Activated T-helper 1 cell treated with anti-CD3 and anti-CD28 coated beads, Interleukin-12 subunit alpha, Interleukin-12 subunit beta, Interleukin-2, Interleukin-4 antibody, amounts not matched to agents 30 ng/mL and 10 ng/mL and 1 ng/mL, durations not matched to agents 14 hours and 24 hours and 36 hours (primary cell): Measurements from ENCODE around the gene SORBS1. TPM values are rescaled to one million over a fixed set of nuclear protein-coding genes. Genes with fewer than 3 reads are reported as not detected.

Source experiments
- DNase-seq: peaks from one replicate; pipeline ENCODE4 v3.0.0; 2021; ENCODE audit warnings: low spot score
- H3K27ac Mint-ChIP-seq: one replicate; pipeline ENCODE4 v1.8.0; 2021; ENCODE audit warnings: mild to moderate bottlenecking, mixed read lengths
- H3K27me3 Mint-ChIP-seq: one replicate; pipeline ENCODE4 v1.8.0; 2022; ENCODE audit warnings: mild to moderate bottlenecking, moderate library complexity, mixed read lengths; ENCODE audit not compliant: insufficient read depth
- H3K36me3 Mint-ChIP-seq: one replicate; pipeline ENCODE4 v1.8.0; 2021; ENCODE audit warnings: low read depth, mixed read lengths
- H3K4me1 Mint-ChIP-seq: one replicate; pipeline ENCODE4 v1.8.0; 2021; ENCODE audit warnings: low read depth, mixed read lengths
- H3K4me3 Mint-ChIP-seq: one replicate; pipeline ENCODE4 v1.8.0; 2021; ENCODE audit warnings: mild to moderate bottlenecking, moderate library complexity, mixed read lengths
- H3K9me3 Mint-ChIP-seq: one replicate; pipeline ENCODE4 v1.8.0; 2021; ENCODE audit warnings: mixed read lengths
- intact Hi-C: fragments of 100-400 bp; cut with micrococcal nuclease; formaldehyde crosslinking; loops from one replicate; pipeline ENCODE4 v1.15.1; 2024
- total RNA-seq: library from RNA; stranded (reverse); gene quantifications from 2 replicates; pipeline ENCODE4 v1.2.3, GENCODE V29; 2022

The SORBS1 gene
- total RNA-seq, 1 donor from 2014 or later = 0.73 TPM

GRCh38 chr10:95265572-95265971 is 295.6 kb downstream of the SORBS1 start:
- no peak overlapping the region for H3K4me3 Mint-ChIP-seq
- no peak for DNase-seq
- no peaks in the 10 kb centered on the region for H3K9me3 Mint-ChIP-seq
- peaks cover 4% of the 10 kb centered on the region for H3K27me3 Mint-ChIP-seq
- intact Hi-C loops = no loop called here
- H3K4me1 Mint-ChIP-seq = no peaks in the 10 kb centered on the region
- no peak overlapping the region for H3K27ac Mint-ChIP-seq
- H3K36me3 Mint-ChIP-seq = peaks cover 4% of the 10 kb centered on the region

GRCh38 chr10:95264227-95265051 is 296.7 kb downstream of the SORBS1 start:
- Mint-ChIP-seq H3K27ac (no peak overlapping the region), H3K9me3 (no peaks in the 10 kb centered on the region), H3K4me1 (no peaks in the 10 kb centered on the region), H3K36me3 (peaks cover 4% of the 10 kb centered on the region), H3K27me3 (peaks cover 4% of the 10 kb centered on the region), H3K4me3 (no peak overlapping the region)
- intact Hi-C loops = no loop called here
- DNase-seq = no peak

GRCh38 chr10:95263864-95264226 is 297.3 kb downstream of the SORBS1 start:
- Mint-ChIP-seq H3K27me3 (peaks cover 3% of the 10 kb centered on the region), H3K36me3 (peaks cover 4% of the 10 kb centered on the region), H3K4me1 (no peaks in the 10 kb centered on the region), H3K4me3 (no peak overlapping the region), H3K27ac (no peak overlapping the region), H3K9me3 (no peaks in the 10 kb centered on the region)
- intact Hi-C loops = no loop called here
- no peak for DNase-seq

- no peak for DNase-seq
- no peaks in the 10 kb centered on the region for H3K9me3 Mint-ChIP-seq
- H3K36me3 Mint-ChIP-seq = peaks cover 4% of the 10 kb centered on the region
- peaks cover 2% of the 10 kb centered on the region for H3K27me3 Mint-ChIP-seq
- no peaks in the 10 kb centered on the region for H3K4me1 Mint-ChIP-seq
- H3K27ac Mint-ChIP-seq = no peak overlapping the region
- no peak overlapping the region for H3K4me3 Mint-ChIP-seq
- intact Hi-C loops = no loop called here
These were observed 298.2 kb downstream of the SORBS1 start for GRCh38 chr10:95262763-95263518.

GRCh38 chr10:95261926-95262325 is 299.2 kb downstream of the SORBS1 start:
- no peak for DNase-seq
- H3K9me3 Mint-ChIP-seq = no peaks in the 10 kb centered on the region
- H3K27ac Mint-ChIP-seq = no peak overlapping the region
- H3K36me3 Mint-ChIP-seq = peaks cover 4% of the 10 kb centered on the region
- no peak overlapping the region for H3K4me3 Mint-ChIP-seq
- no peaks in the 10 kb centered on the region for H3K4me1 Mint-ChIP-seq
- peaks cover 2% of the 10 kb centered on the region for H3K27me3 Mint-ChIP-seq
- intact Hi-C loops = no loop called here

Other genes starting within 250 kb of the SORBS1 start
- 122 and 127 TPM in 2 replicates for gene ALDH18A1, start 95.3 kb upstream of the SORBS1 start, total RNA-seq
- gene TCTN3, start 132.6 kb upstream of the SORBS1 start, total RNA-seq = 56.3 and 58.0 TPM in 2 replicates
- 25.8 and 26.3 TPM in 2 replicates for gene ENTPD1, start 194.8 kb upstream of the SORBS1 start, total RNA-seq